GM11168 (cell line): ENCODE measurements around the gene SELENOH.
"Not testable (repeated sequence)": the region's sequence is repeated elsewhere in the genome, so short reads cannot be mapped to it uniquely, and the experiment has no call there.

Experiments used
- in situ Hi-C: fragments of 300-500 bp; cut with MboI; formaldehyde crosslinking; loops from one replicate; pipeline ENCODE4 v1.12.0; 2022; ENCODE audit warnings: low sequenced_read_pairs; ENCODE audit not compliant: unreplicated experiment

Gene SELENOH, protein sequence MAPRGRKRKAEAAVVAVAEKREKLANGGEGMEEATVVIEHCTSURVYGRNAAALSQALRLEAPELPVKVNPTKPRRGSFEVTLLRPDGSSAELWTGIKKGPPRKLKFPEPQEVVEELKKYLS

DNA sequence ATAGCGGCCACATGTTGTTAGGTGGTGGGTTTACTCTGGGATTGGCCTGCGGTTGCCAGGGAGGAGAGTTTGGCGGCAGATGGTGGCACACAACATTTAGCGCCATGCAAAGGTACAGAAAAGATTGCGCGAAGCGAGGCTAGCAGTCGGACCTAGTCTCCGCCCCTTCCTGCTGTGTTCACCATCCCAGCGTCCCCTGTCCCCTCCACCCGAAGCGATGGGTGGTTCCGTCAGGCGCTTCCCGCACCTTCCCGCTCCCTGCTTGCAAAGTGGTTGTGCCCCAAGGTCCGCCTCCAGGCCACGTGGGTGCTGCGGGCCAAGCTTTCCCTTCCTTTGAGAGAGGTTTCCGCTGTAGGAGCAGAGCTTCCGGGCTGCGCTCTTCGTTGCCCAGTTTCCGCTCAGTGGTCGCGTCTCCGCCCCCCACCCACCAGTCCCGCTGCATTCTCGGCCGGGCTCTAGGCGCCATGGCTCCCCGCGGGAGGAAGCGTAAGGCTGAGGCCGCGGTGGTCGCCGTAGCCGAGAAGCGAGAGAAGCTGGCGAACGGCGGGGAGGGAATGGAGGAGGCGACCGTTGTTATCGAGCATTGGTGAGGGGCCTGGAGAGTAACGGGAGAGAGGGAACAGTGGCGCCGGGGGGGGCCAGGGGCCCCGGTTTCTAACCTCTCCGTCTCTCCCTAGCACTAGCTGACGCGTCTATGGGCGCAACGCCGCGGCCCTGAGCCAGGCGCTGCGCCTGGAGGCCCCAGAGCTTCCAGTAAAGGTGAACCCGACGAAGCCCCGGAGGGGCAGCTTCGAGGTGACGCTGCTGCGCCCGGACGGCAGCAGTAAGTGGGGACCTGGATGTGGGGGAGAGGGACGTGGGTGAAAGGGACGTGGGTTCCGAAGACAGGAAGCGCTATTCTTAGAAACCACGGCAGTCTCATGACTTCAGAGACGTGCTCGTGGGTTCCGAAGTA, at the start of gene SELENOH:
SELENOH (plus strand) TSS at position 360 of the 955 bp plus-strand sequence; CDS start at position 465, 105 bp downstream.
- in situ Hi-C loops = no loop called here

DNA sequence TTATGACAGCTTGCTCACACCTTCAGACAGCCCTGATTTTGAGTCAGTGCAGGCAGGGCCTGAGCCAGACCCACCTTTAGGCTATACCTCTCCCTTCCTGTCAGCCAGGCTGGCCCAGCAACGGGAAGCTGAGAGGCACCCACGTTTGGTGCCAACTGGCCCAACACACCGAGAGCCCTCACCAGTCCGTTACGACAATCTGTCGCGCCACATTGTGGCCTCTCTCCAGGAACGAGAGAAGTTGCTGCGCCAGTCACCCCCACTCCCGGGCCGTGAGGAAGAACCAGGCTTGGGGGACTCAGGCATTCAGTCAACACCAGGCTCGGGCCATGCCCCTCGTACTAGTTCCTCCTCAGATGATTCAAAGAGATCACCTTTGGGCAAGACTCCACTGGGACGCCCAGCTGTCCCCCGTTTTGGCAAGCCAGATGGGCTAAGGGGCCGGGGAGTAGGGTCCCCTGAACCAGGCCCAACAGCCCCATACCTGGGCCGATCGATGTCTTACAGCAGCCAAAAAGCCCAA, 42.4 kb upstream of the SELENOH start:
- in situ Hi-C loops = no loop called here

DNA sequence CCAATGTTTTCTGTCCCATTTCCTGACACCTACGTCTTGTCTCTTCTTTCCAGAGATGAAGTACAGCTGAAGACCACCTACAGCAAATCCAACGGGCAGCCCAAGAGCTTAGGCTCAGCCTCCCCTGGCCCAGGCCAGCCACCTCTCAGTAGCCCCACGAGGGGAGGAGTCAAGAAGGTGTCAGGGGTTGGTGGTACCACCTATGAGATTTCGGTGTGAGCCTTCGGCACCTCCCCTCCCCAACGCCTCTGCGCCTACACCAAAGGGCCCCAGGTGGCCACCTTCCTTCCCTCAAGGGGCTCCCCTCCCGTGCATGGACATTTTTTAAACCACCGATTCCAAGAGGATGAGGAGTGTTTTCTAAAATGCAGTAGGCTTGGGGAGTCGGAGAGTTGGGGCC, 41.5 kb upstream of the SELENOH start:
- in situ Hi-C loops = no loop called here

DNA sequence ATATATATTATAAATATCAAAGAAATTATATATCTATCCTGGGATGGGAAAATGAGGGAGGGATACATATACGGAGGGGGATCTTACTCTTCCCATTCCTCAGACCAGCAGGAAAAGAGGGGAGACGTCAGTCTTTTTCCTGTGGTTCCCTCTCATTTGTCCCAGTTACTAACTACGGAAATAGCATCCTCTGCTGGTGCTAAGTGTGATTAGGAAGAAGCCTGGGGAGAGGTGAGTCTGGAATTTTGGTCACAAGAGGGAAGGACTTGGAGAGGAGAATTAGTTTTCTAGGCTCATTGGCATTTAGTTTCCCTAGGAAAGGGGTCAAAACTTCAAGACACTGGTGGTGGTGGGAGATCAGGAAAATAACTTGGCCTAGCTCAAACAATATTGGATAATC, 40.9 kb upstream of the SELENOH start:
- in situ Hi-C loops = no loop called here

DNA sequence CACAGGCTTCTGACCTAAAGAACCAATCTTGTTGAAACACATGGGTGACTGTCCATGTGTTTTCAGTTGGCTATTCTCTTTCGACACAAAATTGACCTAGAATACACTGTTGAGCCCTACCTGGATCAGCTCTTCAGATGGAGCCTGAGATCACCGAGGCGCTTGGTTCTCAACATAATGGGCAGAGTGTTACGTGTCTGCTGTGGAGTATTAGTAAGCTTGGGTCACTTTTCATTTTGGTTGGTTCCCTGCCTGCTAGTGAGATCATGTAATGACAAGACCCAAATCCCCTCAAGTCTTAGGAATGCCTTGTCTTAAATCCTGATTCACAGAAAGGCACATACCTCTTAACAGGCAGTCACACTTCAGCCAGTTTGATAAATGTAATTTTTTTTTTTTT, 38.0 kb upstream of the SELENOH start:
- in situ Hi-C loops = no loop called here

DNA sequence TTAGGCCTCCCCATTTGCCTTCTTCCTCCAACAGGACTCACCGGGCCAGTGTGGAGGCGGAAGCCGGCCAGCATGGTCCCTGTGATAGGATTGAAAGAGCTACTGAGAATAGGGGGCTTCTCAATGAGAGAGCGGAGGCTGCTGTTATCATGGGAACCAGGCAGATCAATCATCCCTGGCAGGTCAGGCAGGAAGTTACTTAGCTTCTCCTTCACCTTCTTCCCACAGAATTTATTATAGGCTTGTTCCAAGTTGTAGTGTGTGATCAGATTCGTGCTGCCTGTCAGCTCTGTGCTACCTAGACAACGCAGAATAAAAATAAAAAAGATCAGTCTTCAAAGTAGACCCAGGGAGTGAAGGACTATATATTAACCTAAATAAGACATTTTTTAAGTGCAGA, 36.4 kb upstream of the SELENOH start:
- in situ Hi-C loops = no loop called here

DNA sequence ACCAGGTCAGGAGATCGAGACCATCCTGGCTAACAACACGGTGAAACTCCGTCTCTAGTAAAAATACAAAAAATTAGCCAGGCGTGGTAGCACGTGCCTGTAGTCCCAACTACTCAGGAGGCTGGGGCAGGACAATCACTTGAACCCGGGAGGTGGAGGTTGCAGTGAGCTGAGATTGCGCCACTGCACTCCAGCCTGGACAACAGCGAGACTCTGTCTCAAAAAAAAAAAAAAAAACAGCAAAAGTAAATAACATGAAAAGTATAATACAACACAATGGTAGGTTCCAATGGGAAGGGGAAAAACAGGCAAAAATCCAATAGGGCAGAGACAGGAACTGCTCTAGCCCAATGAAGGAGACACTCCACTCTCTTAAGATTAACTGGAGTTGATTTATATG, 35.9 kb upstream of the SELENOH start:
- in situ Hi-C loops = not testable (repeated sequence)

DNA sequence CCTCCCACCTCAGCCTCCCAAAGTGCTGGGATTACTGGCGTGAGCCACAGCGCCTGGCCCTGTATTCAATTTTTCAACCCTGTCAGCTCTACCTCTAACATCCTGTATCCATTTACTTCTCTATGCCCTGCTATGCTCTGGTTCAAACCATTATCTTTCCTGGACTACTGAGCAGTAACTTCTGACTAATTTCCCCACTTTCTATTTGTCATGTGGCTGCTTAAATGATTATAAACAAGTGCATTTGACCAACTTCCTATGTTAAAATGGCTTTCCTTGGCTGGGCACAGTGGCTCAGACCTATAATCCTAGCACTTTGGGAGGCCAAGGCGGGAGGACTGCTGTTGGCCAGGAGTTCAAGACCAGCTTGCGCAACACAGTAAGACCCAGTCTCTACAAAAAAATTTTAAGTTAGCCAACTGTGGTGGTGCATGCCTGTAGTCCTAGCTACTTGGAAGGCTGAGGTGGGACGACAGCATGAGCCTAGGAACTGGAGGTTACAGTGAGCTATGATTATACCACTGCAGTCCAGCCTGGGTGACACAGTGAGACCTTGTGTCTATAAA, 31.4 kb upstream of the SELENOH start:
- in situ Hi-C loops = no loop called here

DNA sequence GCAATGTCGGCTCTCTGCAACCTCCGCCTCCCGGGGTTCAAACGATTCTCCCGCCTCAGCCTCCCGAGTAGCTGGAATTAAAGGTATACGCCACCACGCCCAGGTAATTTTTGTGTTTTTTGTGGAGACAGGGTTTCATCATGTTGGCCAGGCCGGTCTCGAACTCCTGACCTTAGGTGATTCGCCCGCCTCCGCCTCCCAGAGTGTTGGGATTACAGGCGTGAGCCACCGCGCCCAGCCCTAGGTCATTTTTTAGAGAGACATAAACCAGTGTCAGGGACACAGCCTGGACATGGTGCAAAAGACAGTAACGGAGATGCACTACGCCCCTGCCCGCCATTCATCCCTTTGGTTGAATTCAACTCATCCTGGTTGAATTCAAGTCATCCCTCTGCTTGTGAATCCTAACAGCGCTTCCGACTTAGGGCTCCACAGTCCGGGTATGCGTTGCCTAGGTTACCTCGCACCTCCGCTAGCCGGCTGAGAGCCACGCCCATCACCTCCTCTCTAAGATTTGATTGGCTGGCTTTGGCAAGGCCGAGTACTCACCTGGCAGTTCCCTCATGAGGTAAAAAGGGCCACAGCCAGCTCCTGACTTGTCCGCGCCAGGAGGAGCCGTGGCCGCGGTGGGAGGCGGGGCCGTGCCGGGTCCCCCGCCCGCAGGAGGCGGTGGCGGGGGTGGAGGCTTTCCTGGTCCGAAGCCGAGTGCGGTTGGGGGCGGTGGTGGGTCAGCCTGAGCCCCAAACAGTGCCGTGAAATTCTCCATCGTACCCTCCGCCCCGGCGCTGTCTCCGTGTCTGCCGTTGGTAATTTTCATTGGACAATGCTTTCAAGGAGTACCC, 29.7 kb upstream of the SELENOH start, which contains the start of gene MED19:
MED19 (minus strand) TSS at position 802 of the 842 bp plus-strand sequence; CDS start at position 766, 36 bp downstream.
- in situ Hi-C loops = no loop called here

DNA sequence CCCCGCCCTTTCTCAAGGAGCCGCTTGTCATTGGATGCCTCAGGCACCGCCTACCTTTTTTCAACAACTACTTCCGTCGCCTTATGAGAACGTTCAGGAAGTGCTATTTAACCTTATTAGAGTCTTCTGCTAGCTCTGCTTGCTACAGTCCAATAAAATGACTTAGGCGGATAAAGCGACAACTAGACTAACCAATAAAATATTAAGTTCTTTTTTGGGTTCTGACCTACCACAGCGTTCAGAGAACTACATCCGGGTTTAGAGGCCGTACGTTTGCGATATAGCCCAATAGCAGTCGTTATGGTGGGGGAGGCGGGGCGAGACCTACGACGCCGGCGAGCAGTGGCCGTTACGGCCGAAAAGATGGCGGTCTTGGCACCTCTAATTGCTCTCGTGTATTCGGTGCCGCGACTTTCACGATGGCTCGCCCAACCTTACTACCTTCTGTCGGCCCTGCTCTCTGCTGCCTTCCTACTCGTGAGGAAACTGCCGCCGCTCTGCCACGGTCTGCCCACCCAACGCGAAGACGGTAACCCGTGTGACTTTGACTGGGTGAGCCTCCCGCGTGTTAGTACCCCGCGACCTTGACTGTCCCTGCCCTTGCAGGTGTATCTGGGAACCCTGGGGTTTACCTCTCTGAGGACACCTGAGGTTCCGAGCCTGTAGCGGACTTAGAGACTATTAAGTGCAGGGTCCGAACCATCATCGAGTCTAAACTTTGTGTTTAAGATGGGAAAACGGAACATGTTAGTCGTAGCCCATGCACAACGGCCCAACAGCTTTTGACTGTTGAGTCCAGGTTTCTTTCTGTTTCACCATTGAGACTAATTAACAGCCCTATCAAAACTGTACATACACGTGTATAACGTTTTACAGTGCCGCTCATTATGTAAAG, 28.8 kb upstream of the SELENOH start, which contains the start of gene TMX2:
TMX2 (plus strand) TSS at position 338 of the 895 bp plus-strand sequence; CDS start at position 364, 26 bp downstream.
- in situ Hi-C loops = no loop called here

DNA sequence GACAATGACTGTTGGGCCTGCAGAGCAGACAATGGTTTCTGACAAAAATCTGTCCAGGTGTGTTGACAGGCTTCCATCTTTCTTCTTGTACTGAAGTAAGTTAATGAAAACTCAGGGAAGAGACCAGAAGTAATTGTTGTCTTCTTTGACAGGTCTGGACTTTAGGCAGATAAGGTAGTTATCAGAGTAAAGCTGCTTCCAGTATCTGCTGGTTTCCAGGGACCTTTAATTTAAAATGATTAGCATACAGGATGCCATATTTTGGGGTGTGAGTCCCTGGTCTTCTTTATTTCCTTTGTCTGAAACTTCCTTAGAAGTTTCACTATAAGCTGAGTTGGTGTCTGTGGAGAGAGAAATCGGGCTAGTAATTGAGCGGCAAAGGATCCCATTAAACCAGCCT, 27.5 kb upstream of the SELENOH start:
- in situ Hi-C loops = no loop called here

DNA sequence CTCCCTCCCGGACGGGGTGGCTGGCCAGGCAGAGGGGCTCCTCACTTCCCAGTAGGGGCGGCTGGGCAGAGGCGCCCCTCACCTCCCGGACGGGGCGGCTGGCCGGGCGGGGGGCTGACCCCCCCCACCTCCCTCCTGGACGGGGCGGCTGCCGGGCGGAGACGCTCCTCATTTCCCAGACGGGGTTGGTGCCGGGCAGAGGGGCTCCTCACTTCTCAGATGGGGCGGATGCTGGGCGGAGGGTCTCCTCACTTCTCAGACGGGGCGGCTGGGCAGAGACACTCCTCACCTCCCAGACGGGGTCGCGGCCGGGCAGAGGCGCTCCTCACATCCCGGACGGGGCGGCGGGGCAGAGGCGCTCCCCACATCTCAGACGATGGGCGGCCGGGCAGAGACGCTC, 24.6 kb upstream of the SELENOH start:
- in situ Hi-C loops = not testable (repeated sequence)

DNA sequence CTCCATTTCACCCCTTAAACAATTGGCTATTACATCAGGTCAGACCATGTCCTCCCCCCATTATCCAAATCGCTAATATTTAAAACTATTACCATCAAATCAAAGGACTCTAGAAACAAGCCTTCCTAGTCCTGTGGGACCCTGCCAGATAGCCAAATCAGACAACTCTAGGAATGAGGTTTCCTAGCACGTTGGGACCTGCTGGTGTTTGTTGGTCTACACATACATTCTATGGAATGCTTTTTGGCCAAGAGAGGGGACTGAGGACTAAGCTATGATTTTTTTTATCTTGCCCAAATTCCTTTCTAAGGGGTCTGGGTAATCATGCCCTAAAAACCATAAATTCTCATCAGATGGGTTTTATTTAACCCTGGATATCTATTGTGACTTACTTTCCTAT, 14.1 kb upstream of the SELENOH start:
- in situ Hi-C loops = no loop called here

DNA sequence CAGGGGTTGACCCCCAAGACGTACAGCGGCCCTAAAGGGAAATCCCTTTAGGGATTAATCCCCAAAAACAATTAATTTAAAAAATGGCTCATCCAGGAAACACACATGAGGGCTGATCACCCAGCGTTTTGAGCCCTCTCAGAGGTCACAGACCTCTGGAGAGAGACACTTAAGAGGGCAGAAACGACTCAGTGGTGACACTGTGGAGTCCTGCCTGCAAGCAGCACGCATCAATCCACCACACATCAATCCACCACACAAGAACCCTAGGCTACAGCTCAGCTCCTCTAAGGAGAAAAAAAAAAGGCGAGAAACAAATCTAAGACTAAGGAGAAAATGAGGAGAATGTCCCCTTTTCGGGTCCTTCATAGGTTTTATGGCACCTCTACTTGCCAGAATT, 12.5 kb upstream of the SELENOH start:
- in situ Hi-C loops = no loop called here

DNA sequence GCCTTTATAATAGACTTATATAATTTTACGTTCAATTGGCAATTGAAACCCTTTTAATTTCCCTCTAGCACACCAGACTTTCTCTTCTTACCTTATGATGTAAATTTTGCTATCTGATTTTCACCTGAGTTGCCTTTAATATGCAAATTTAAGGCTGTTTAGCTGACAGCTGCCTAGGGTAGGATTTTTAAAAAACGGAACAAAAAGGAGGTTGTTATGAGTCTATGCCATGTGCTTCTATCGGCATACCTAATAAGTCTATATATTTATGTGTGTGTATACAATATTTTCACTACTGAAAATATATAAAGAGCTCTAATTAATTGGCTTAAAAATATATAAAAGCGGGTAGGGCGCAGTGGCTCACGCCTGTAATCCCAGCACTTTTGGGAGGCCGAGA, 11.8 kb upstream of the SELENOH start:
- in situ Hi-C loops = no loop called here

DNA sequence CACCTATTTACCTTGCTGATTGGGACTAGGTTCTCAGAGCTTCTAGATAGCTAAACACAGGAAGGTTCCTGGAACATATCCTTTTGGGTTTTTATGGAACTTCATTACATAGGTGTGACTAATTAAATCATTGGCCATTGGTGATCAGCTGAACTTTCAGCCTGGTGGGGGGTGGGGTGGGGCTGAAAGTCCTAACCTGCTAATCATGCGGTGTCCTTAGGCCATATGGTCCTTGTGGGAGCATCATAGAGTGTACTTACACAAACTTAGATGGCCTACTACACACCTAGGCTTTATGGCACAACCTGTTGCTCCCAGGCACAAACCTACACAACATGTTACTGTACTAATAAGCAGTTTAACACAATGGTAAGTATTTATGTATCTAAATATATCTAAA, 8.6 kb upstream of the SELENOH start:
- in situ Hi-C loops = no loop called here

DNA sequence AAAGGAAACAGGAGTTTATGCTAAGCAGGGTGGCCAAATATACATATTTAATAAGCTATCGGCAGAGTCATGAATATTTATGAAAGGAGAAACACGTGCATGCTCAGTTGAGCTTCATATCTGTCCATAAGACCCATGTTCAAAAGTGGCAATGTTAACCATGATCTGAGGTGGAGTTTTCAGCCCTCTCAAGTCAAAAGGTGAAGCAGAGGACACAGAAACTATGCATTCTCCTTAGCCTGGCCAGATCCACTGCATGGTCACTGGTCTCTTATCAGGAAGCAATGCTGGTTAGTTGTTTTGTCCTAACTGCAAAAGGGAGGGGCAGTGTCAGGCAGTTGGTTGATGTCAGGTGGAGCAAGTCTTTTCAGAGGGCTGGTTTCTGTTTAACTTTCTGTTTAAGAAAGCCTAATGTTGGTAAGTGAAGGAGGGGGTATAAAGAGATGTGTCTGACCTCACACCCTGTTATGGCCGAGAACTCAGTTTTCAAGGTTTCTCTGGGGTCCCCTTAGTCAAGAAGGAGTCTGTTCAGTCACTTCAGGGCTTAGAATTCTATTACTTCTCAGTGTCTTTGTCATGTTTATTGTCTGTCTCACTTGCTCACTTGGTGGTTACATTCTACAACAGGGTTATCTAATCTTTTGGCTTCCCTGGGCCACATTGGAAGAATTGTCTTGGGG, 5.5 kb upstream of the SELENOH start:
- in situ Hi-C loops = no loop called here

DNA sequence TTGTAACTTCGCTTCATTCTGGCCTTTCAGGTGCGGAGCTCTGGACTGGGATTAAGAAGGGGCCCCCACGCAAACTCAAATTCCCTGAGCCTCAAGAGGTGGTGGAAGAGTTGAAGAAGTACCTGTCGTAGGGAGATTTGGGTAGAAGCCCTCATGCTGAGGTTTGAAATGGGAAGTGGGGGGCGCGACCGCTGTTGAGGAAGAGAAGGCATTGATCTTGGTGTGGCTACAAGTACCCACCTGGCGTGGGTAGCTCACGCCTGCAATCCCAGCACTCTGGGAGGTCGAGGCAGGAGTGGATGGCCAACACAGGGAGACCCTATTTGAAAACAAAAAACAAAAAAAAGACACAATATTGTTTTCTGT, 779 bp downstream of the SELENOH start:
- in situ Hi-C loops = no loop called here

DNA sequence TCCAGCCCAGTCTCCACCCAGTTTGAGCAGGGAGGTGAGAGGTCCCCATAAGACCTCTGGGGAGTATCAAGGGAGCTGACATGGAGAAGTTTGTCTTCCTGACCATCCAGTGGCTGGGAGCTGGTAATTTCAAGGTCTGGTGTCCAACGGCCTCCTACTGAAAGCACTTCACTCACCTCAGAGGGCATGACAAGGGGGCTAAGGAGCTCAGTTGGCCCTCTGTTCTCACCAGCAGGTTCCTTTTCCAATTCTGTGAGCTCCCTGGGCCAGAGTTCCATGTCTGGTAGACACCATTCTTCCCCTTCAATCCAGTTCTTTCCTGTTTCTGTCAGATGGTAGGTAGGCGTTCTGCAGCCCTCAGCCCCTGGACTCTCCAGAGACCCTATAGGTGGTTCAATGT, 3.1 kb downstream of the SELENOH start:
- in situ Hi-C loops = no loop called here
